Measurements from ENCODE around the gene FAM187B.
A peak's percentile ranks its signal among the peaks of the same experiment; 100 is the strongest.

The FAM187B gene

GRCh38 chr19:35264268-35265125, 36.0 kb upstream of the FAM187B start:
- Histone ChIP-seq H3K27ac (ENCODE audit: low read depth, low read length) (peak overlapping the region; percentile 3; the same call in 1 of the 2 replicates), H3K36me3 (ENCODE audit: control insufficient read depth, low read length) (peaks cover 46% of the 10 kb centered on the region), H3F3A (ENCODE audit: control insufficient read depth, insufficient read depth) (peaks cover 16% of the 10 kb centered on the region)

GRCh38 chr19:35262101-35262761, 33.7 kb upstream of the FAM187B start:
- no peaks in the 10 kb centered on the region for H3K9me2 ChIP-seq (replicated peaks; ENCODE audit: control insufficient read depth, low read length)
- H4K20me1 ChIP-seq (ENCODE audit: control insufficient read depth, insufficient read depth, low read depth, low read length), result no peaks in the 10 kb centered on the region; the same call in 1 of the 2 replicates
- TF ChIP-seq CTCF (IDR thresholded peaks at IDR 0.05; ENCODE audit: low read depth, low read length, poor library complexity, severe bottlenecking) (no peak), EZH2phosphoT487 (IDR thresholded peaks at IDR 0.05; ENCODE audit: borderline replicate concordance, low read length) (no peak)
- H3K27ac ChIP-seq (ENCODE audit: low read depth, low read length), result no peak overlapping the region
- H3K4me2 ChIP-seq (ENCODE audit: low read length), result no peak overlapping the region
- H3K4me1 ChIP-seq (ENCODE audit: control insufficient read depth, low read length), result peaks cover 33% of the 10 kb centered on the region
- H3K27me3 ChIP-seq (ENCODE audit: control insufficient read depth, low read length), result no peaks in the 10 kb centered on the region
- no peak overlapping the region for H3K4me3 ChIP-seq (ENCODE audit: low read length)
- peaks cover 16% of the 10 kb centered on the region for H3F3A ChIP-seq (ENCODE audit: control insufficient read depth, insufficient read depth)
- no peaks in the 10 kb centered on the region for H3K9me3 ChIP-seq (ENCODE audit: control insufficient read depth, insufficient read depth, low read length)
- peaks cover 39% of the 10 kb centered on the region for H3K36me3 ChIP-seq (ENCODE audit: control insufficient read depth, low read length)
- peaks cover 9% of the 10 kb centered on the region for H3K79me2 ChIP-seq (ENCODE audit: control insufficient read depth, low read length)

More at GRCh38 chr19:35264268-35265125, 36.0 kb upstream of the FAM187B start:
- Histone ChIP-seq H3K4me2 (ENCODE audit: low read length) (peak overlapping the region; percentile 26), H3K4me1 (ENCODE audit: control insufficient read depth, low read length) (peaks cover 33% of the 10 kb centered on the region), H4K20me1 (ENCODE audit: control insufficient read depth, insufficient read depth, low read depth, low read length) (no peaks in the 10 kb centered on the region), H3K4me3 (ENCODE audit: low read length) (no peak overlapping the region), H3K27me3 (ENCODE audit: control insufficient read depth, low read length) (no peaks in the 10 kb centered on the region), H3K9me2 (replicated peaks; ENCODE audit: control insufficient read depth, low read length) (no peaks in the 10 kb centered on the region), H3K9me3 (ENCODE audit: control insufficient read depth, insufficient read depth, low read length) (no peaks in the 10 kb centered on the region), H3K79me2 (ENCODE audit: control insufficient read depth, low read length) (peaks cover 16% of the 10 kb centered on the region)
- TF ChIP-seq EZH2phosphoT487 (IDR thresholded peaks at IDR 0.05; ENCODE audit: borderline replicate concordance, low read length) (no peak), CTCF (IDR thresholded peaks at IDR 0.05; ENCODE audit: low read depth, low read length, poor library complexity, severe bottlenecking) (no peak)

- Histone ChIP-seq H3K79me2 (ENCODE audit: control insufficient read depth, low read length) (peaks cover 2% of the 10 kb centered on the region), H3K36me3 (ENCODE audit: control insufficient read depth, low read length) (peaks cover 32% of the 10 kb centered on the region), H4K20me1 (ENCODE audit: control insufficient read depth, insufficient read depth, low read depth, low read length) (no peaks in the 10 kb centered on the region; the same call in 1 of the 2 replicates), H3K4me2 (ENCODE audit: low read length) (no peak overlapping the region), H3K4me1 (ENCODE audit: control insufficient read depth, low read length) (peaks cover 29% of the 10 kb centered on the region), H3K27ac (ENCODE audit: low read depth, low read length) (no peak overlapping the region), H3K9me3 (ENCODE audit: control insufficient read depth, insufficient read depth, low read length) (no peaks in the 10 kb centered on the region), H3K27me3 (ENCODE audit: control insufficient read depth, low read length) (no peaks in the 10 kb centered on the region), H3F3A (ENCODE audit: control insufficient read depth, insufficient read depth) (peaks cover 16% of the 10 kb centered on the region), H3K9me2 (replicated peaks; ENCODE audit: control insufficient read depth, low read length) (no peaks in the 10 kb centered on the region), H3K4me3 (ENCODE audit: low read length) (no peak overlapping the region)
- no peak for TF ChIP-seq EZH2phosphoT487 (IDR thresholded peaks at IDR 0.05; ENCODE audit: borderline replicate concordance, low read length)
- TF ChIP-seq CTCF (IDR thresholded peaks at IDR 0.05; ENCODE audit: low read depth, low read length, poor library complexity, severe bottlenecking), result no peak
Observed at GRCh38 chr19:35261356-35262100, 33.0 kb upstream of the FAM187B start.
